ENCODE results near the gene ASAP2.

GRCh38 chr2:9317559-9317958 lies 110.9 kb downstream of the ASAP2 start:
- no peak for TF ChIP-seq CTCF (IDR thresholded peaks at IDR 0.05; ENCODE audit: low read length)
- TF ChIP-seq EZH2 (optimal IDR thresholded peaks at IDR 0.05; ENCODE audit: low read depth, low read length) = no peak
- no peak for TF ChIP-seq EZH2phosphoT487 (IDR thresholded peaks at IDR 0.05; ENCODE audit: low read length)
